Right lobe of liver (tissue), 6 donors: Measurements from ENCODE around the gene PCDHB2. TPM values are rescaled to one million over a fixed set of nuclear protein-coding genes. Genes with fewer than 3 reads are reported as not detected.
"Not testable (repeated sequence)": the region's sequence is repeated elsewhere in the genome, so short reads cannot be mapped to it uniquely, and the experiment has no call there.

ENCODE experiments used
- ATAC-seq, 4 donors: fragments of 200-7000 bp; cut with Tn5 transposase; one replicate each; pipeline ENCODE4 v1.9.1; 2020; ENCODE audit warnings: mild to moderate bottlenecking in 4 of 4, moderate library complexity in 4 of 4
- DNase-seq, 3 donors: peaks; one replicate each; pipeline ENCODE4 v3.0.0-alpha.2; 2020
- H3K27ac ChIP-seq, 3 donors: fragments of 200-600 bp; one replicate each; pipeline ENCODE4 v1.8.0; 2022
- H3K27me3 ChIP-seq, 2 donors: fragments of 200-600 bp; one replicate each; pipeline ENCODE4 v1.8.0; 2022
- H3K36me3 ChIP-seq, 4 donors: fragments of 200-600 bp; sonication (generic) in 1 of 4; one replicate each; pipeline versions ENCODE4 v1.5.1 to v1.8.0; 2017 to 2022; ENCODE audit warnings: control low read depth in 1 of 4
- H3K4me1 ChIP-seq, 4 donors: fragments of 200-600 bp; sonication (generic) in 1 of 4; one replicate each; pipeline versions ENCODE4 v1.5.1 to v1.8.0; 2017 to 2022; ENCODE audit warnings: control low read depth in 1 of 4
- H3K4me3 ChIP-seq, 3 donors: fragments of 200-600 bp; one replicate each; pipeline ENCODE4 v1.8.0; 2022
- H3K9me3 ChIP-seq, 4 donors: fragments of 200-600 bp; sonication (generic) in 1 of 4; one replicate each; pipeline versions ENCODE4 v1.5.1 to v1.8.0; 2017 to 2022; ENCODE audit warnings: control low read depth in 1 of 4
- CTCF ChIP-seq, 4 donors: fragments of 200-600 bp in 3 of 4; fragments of 450-650 bp in 1 of 4; IDR thresholded peaks; one replicate each; pipeline versions ENCODE4 v1.5.1 to v1.8.0; 2016 to 2022; ENCODE audit warnings: antibody characterized with exemption in 4 of 4, mild to moderate bottlenecking in 2 of 4
- POLR2A ChIP-seq: fragments of 450-650 bp; IDR thresholded peaks from one replicate; pipeline ENCODE4 v1.6.1; 2017; ENCODE audit warnings: antibody characterized with exemption, mild to moderate bottlenecking
- WGBS: methylation state at CpG from one replicate; pipeline ENCODE4 v1.1.6; 2018; ENCODE audit warnings: low coverage, low lambda C conversion rate; ENCODE audit not compliant: insufficient coverage; ENCODE audit errors: missing lambda C conversion rate; 5-methylcytosine and 5-hydroxymethylcytosine counted together
- intact Hi-C, 2 donors: fragments of 100-400 bp; cut with DNase I; formaldehyde crosslinking; loops; one replicate each; pipeline versions ENCODE4 v1.11.2 to v1.14.1; 2022
- total RNA-seq, 6 experiments: library from RNA; depleted of rRNA in 2 of 6; stranded (reverse); fragments of >200 nt in 2 of 6; fragmentation: NEBNext Ultra II Directional in 3 of 6; extraction: Animal tissue kit (Norgen Biotek cat#: 25700) in 3 of 6; gene quantifications; one replicate each; pipeline versions ENCODE4 v1.1.0 to v1.2.4, GENCODE V29; 2016 to 2023
- donor health status: DM: no; HTN: yes; CAD: no.
- donor health status: DM: no; HTN: no; CAD: no.
- donor health status: DM: no; HTN: no; CAD: no.
- donor health status: DM: no; HTN: yes; CAD: no.
- donor health status: DM: no; HTN: yes; CAD: no.

The PCDHB2 gene
- total RNA-seq, 6 experiments from 2014 or later, result 0.11 to 0.19 (median 0.14) TPM; not detected in 3

GRCh38 chr5:141135030-141135717 lies 40.8 kb downstream of the PCDHB2 start, which contains the start of gene PCDHB5:
Gene PCDHB5 (plus strand): TSS chr5:141135206. CDS start chr5:141135435, 229 bp downstream.
- intact Hi-C loops, result no loop called here
- 11% methylated on average over 20 of the region's 22 CpGs for WGBS
- no peak within 1 kb of the TSS for H3K27ac ChIP-seq
- H3K4me1 ChIP-seq, result no peaks in the 10 kb centered on the region
- DNase-seq (no peak), ATAC-seq (peak; percentile 42 to 64 (median 62))
- H3K27me3 ChIP-seq, result no peaks in the 10 kb centered on the region
- H3K4me3 ChIP-seq, result peak within 1 kb of the TSS in 2 of 3 donors; percentile 34
- TF ChIP-seq CTCF (IDR thresholded peaks at IDR 0.05) (peak; percentile 13 to 43 (median 32)), POLR2A (no peak)
- no peaks in the 10 kb centered on the region for H3K9me3 ChIP-seq
- H3K36me3 ChIP-seq, result no peaks in the 10 kb centered on the region

- Histone ChIP-seq H3K36me3 (no peaks in the 10 kb centered on the region), H3K4me3 (peak overlapping the region in 2 of 3 donors; percentile 34), H3K4me1 (no peaks in the 10 kb centered on the region), H3K9me3 (no peaks in the 10 kb centered on the region), H3K27ac (no peak overlapping the region), H3K27me3 (no peaks in the 10 kb centered on the region)
- 49% methylated on average over 17 of the region's 19 CpGs for WGBS
- TF ChIP-seq CTCF (IDR thresholded peaks at IDR 0.05), result no peak
- TF ChIP-seq POLR2A, result no peak
- DNase-seq, result no peak
- no peak for ATAC-seq
- intact Hi-C loops, result no loop called here
Observed at GRCh38 chr5:141135718-141136266, 41.4 kb downstream of the PCDHB2 start.

GRCh38 chr5:141137346-141137745 lies 42.9 kb downstream of the PCDHB2 start:
- H3K9me3 ChIP-seq, H3K27me3 ChIP-seq, H3K4me3 ChIP-seq, ATAC-seq, DNase-seq, H3K4me1 ChIP-seq, H3K27ac ChIP-seq, H3K36me3 ChIP-seq, intact Hi-C loops: not testable (repeated sequence)
- 29% methylated on average over 3 of the region's 34 CpGs for WGBS

Other genes with a start within 250 kb of the PCDHB2 start
- not detected for gene PCDHA9, start 246.2 kb upstream of the PCDHB2 start, total RNA-seq
- under 1 TPM in 3 of 6 experiments, not detected in 3; 0.05 to 0.07 (median 0.06) TPM for gene PCDHA10, start 238.7 kb upstream of the PCDHB2 start, total RNA-seq
- gene PCDHA11, start 225.7 kb upstream of the PCDHB2 start, total RNA-seq, result under 1 TPM in 3 of 6 experiments, not detected in 3; 0.04 to 0.51 (median 0.07) TPM
- gene PCDHA12, start 219.3 kb upstream of the PCDHB2 start, total RNA-seq, result under 1 TPM in 4 of 6 experiments, not detected in 2; 0.18 to 0.51 (median 0.32) TPM
- gene PCDHA13, start 212.5 kb upstream of the PCDHB2 start, total RNA-seq, result 1 to 10 TPM in 3 of 6 experiments, under 1 TPM in 2, not detected in 1; 0.35 to 1.8 (median 1.2) TPM
- under 1 TPM; 0.18 to 0.86 (median 0.35) TPM for gene PCDHAC1, start 168.3 kb upstream of the PCDHB2 start, total RNA-seq
- gene PCDHAC2, start 128.1 kb upstream of the PCDHB2 start, total RNA-seq, result 1 to 10 TPM in 3 of 6 experiments, under 1 TPM in 3; 0.68 to 2.2 (median 1.3) TPM
- not detected for gene PCDHB1, start 43.2 kb upstream of the PCDHB2 start, total RNA-seq
- gene PCDHB3, start 5.9 kb downstream of the PCDHB2 start, total RNA-seq, result under 1 TPM in 3 of 6 experiments, not detected in 3; 0.07 to 0.31 (median 0.30) TPM
- gene PCDHB4, start 27.2 kb downstream of the PCDHB2 start, total RNA-seq, result under 1 TPM; 0.10 to 0.35 (median 0.20) TPM
- 1 to 10 TPM in 1 of 6 experiments, under 1 TPM in 5; 0.18 to 1.2 (median 0.45) TPM for gene PCDHB5, start 40.6 kb downstream of the PCDHB2 start, total RNA-seq
- gene PCDHB6, start 55.4 kb downstream of the PCDHB2 start, total RNA-seq, result under 1 TPM in 4 of 6 experiments, not detected in 2; 0.06 to 0.16 (median 0.12) TPM
- under 1 TPM; 0.07 to 0.31 (median 0.13) TPM for gene PCDHB7, start 78.0 kb downstream of the PCDHB2 start, total RNA-seq
- under 1 TPM in 4 of 6 experiments, not detected in 2; 0.12 to 0.49 (median 0.19) TPM for gene PCDHB8, start 83.2 kb downstream of the PCDHB2 start, total RNA-seq
- gene PCDHB16, start 87.8 kb downstream of the PCDHB2 start, total RNA-seq, result under 1 TPM; 0.17 to 0.51 (median 0.34) TPM
- gene PCDHB9, start 92.5 kb downstream of the PCDHB2 start, total RNA-seq, result under 1 TPM in 5 of 6 experiments, not detected in 1; 0.07 to 0.51 (median 0.21) TPM
- under 1 TPM in 5 of 6 experiments, not detected in 1; 0.09 to 0.23 (median 0.12) TPM for gene PCDHB10, start 97.7 kb downstream of the PCDHB2 start, total RNA-seq
- gene PCDHB11, start 105.0 kb downstream of the PCDHB2 start, total RNA-seq, result under 1 TPM in 5 of 6 experiments, not detected in 1; 0.06 to 0.44 (median 0.19) TPM
- 1 to 10 TPM in 1 of 6 experiments, under 1 TPM in 4, not detected in 1; 0.27 to 1.1 (median 0.33) TPM for gene PCDHB12, start 114.1 kb downstream of the PCDHB2 start, total RNA-seq
- gene PCDHB13, start 119.3 kb downstream of the PCDHB2 start, total RNA-seq, result under 1 TPM; 0.25 to 1.00 (median 0.49) TPM
- 1 to 10 TPM in 1 of 6 experiments, under 1 TPM in 5; 0.44 to 1.0 (median 0.86) TPM for gene PCDHB14, start 128.7 kb downstream of the PCDHB2 start, total RNA-seq
- gene PCDHB15, start 150.8 kb downstream of the PCDHB2 start, total RNA-seq, result under 1 TPM; 0.37 to 0.83 (median 0.63) TPM
- under 1 TPM in 1 of 6 experiments, not detected in 5; 0.31 TPM for gene SLC25A2, start 209.4 kb downstream of the PCDHB2 start, total RNA-seq
- 10 to 100 TPM; 17.7 to 37.9 (median 22.3) TPM for gene TAF7, start 226.2 kb downstream of the PCDHB2 start, total RNA-seq
- under 1 TPM in 5 of 6 experiments, not detected in 1; 0.04 to 0.18 (median 0.12) TPM for gene PCDHGA1, start 235.9 kb downstream of the PCDHB2 start, total RNA-seq
- gene PCDHGA2, start 244.1 kb downstream of the PCDHB2 start, total RNA-seq, result under 1 TPM; 0.49 to 0.88 (median 0.57) TPM
- gene PCDHGA3, start 249.2 kb downstream of the PCDHB2 start, total RNA-seq, result 1 to 10 TPM in 2 of 6 experiments, under 1 TPM in 4; 0.51 to 1.8 (median 0.76) TPM